HG03097 (cell line): ENCODE data around the gene BRICD5.

Source experiments
- ATAC-seq: cut with Tn5 transposase; IDR thresholded peaks from one replicate; pipeline ENCODE4 v1.9.1; 2021; ENCODE audit not compliant: unreplicated experiment, low FRiP score

The BRICD5 gene

GRCh38 chr16:2199621-2200139 lies 11.0 kb downstream of the BRICD5 start:
- ATAC-seq: no peak

GRCh38 chr16:2199095-2199494 lies 11.6 kb downstream of the BRICD5 start:
- no peak for ATAC-seq

GRCh38 chr16:2198283-2198682 lies 12.4 kb downstream of the BRICD5 start:
- ATAC-seq: no peak

- ATAC-seq: no peak
These were observed 12.9 kb downstream of the BRICD5 start for GRCh38 chr16:2197765-2198164.

GRCh38 chr16:2196981-2197511 lies 13.6 kb downstream of the BRICD5 start:
- ATAC-seq: no peak

- ATAC-seq: no peak
These were observed 14.3 kb downstream of the BRICD5 start, which contains the start of gene CASKIN1 for GRCh38 chr16:2196162-2196980. Gene CASKIN1 (minus strand): TSS chr16:2196605. CDS start chr16:2196432, 173 bp downstream.

- no peak for ATAC-seq
These were observed 15.1 kb downstream of the BRICD5 start for GRCh38 chr16:2195322-2196161.

- no peak for ATAC-seq
These were observed 15.8 kb downstream of the BRICD5 start for GRCh38 chr16:2194852-2195321.

- ATAC-seq: no peak
These were observed 16.4 kb downstream of the BRICD5 start for GRCh38 chr16:2194166-2194834.

GRCh38 chr16:2191446-2191706 lies 19.3 kb downstream of the BRICD5 start:
- no peak for ATAC-seq

- no peak for ATAC-seq
These were observed 19.8 kb downstream of the BRICD5 start for GRCh38 chr16:2190659-2191445.

GRCh38 chr16:2190002-2190658 lies 20.5 kb downstream of the BRICD5 start:
- ATAC-seq: no peak

GRCh38 chr16:2189252-2189893 lies 21.3 kb downstream of the BRICD5 start:
- ATAC-seq: no peak

GRCh38 chr16:2188395-2188794 lies 22.3 kb downstream of the BRICD5 start:
- ATAC-seq: no peak

GRCh38 chr16:2187212-2187611 lies 23.5 kb downstream of the BRICD5 start:
- ATAC-seq: no peak

- ATAC-seq: no peak
These were observed 24.2 kb downstream of the BRICD5 start for GRCh38 chr16:2186505-2186904.

GRCh38 chr16:2186064-2186463 lies 24.6 kb downstream of the BRICD5 start:
- ATAC-seq: no peak

- ATAC-seq: no peak
These were observed 25.7 kb downstream of the BRICD5 start for GRCh38 chr16:2184962-2185361.

- ATAC-seq: no peak
These were observed 26.3 kb downstream of the BRICD5 start for GRCh38 chr16:2184346-2184745.
